Hematopoietic multipotent progenitor cell treated with erythropoietin and hydrocortisone succinate and interleukin-3 and kit ligand, for 6 days (in vitro differentiated cells): ENCODE results near the gene ZNF410.
A peak's percentile ranks its signal among the peaks of the same experiment; 100 is the strongest.
"Not testable (repeated sequence)": the region's sequence is repeated elsewhere in the genome, so short reads cannot be mapped to it uniquely, and the experiment has no call there.

Experiments
- DNase-seq: peaks from one replicate; pipeline ENCODE4 v3.0.0-alpha.2; 2015

The ZNF410 gene

GRCh38 chr14:73886449-73887317 lies at the start of gene ZNF410:
TSS of gene ZNF410 (plus strand) at chr14:73886859. CDS start at chr14:73892176, 5,317 bp downstream.
- DNase-seq, result peak; percentile 97

GRCh38 chr14:73838293-73839034 lies 48.2 kb upstream of the ZNF410 start:
- DNase-seq, result not testable (repeated sequence)

- DNase-seq, result peak; percentile 79
Observed at GRCh38 chr14:73842201-73842600, 44.5 kb upstream of the ZNF410 start.

- DNase-seq, result no peak
Observed at GRCh38 chr14:73842851-73843250, 43.8 kb upstream of the ZNF410 start.

- no peak for DNase-seq
Observed at GRCh38 chr14:73843296-73843695, 43.4 kb upstream of the ZNF410 start.

- DNase-seq, result no peak
Observed at GRCh38 chr14:73846947-73847346, 39.7 kb upstream of the ZNF410 start.

GRCh38 chr14:73851000-73851399 lies 35.7 kb upstream of the ZNF410 start:
- DNase-seq, result no peak

- peak; percentile 91 for DNase-seq
Observed at GRCh38 chr14:73851567-73852382, 34.9 kb upstream of the ZNF410 start, which contains the start of gene PTGR2. TSS of gene PTGR2 (plus strand) at chr14:73851831. CDS start at chr14:73858863, 7,032 bp downstream.

GRCh38 chr14:73859145-73859544 lies 27.5 kb upstream of the ZNF410 start:
- no peak for DNase-seq

GRCh38 chr14:73861073-73861472 lies 25.6 kb upstream of the ZNF410 start:
- DNase-seq, result peak; percentile 90

- no peak for DNase-seq
Observed at GRCh38 chr14:73862480-73862879, 24.2 kb upstream of the ZNF410 start.

- DNase-seq, result no peak
Observed at GRCh38 chr14:73863209-73863608, 23.4 kb upstream of the ZNF410 start.

- no peak for DNase-seq
Observed at GRCh38 chr14:73865534-73866113, 21.0 kb upstream of the ZNF410 start.

- DNase-seq, result peak; percentile 46
Observed at GRCh38 chr14:73869754-73870153, 16.9 kb upstream of the ZNF410 start.

GRCh38 chr14:73870525-73871235 lies 16.0 kb upstream of the ZNF410 start:
- no peak for DNase-seq

- no peak for DNase-seq
Observed at GRCh38 chr14:73873660-73874059, 13.0 kb upstream of the ZNF410 start.

GRCh38 chr14:73877790-73878189 lies 8.9 kb upstream of the ZNF410 start:
- no peak for DNase-seq

- no peak for DNase-seq
Observed at GRCh38 chr14:73878436-73878835, 8.2 kb upstream of the ZNF410 start.

- DNase-seq, result no peak
Observed at GRCh38 chr14:73879027-73879426, 7.6 kb upstream of the ZNF410 start.

- no peak for DNase-seq
Observed at GRCh38 chr14:73884438-73885190, 2.0 kb upstream of the ZNF410 start.

- DNase-seq, result peak; percentile 39
Observed at GRCh38 chr14:73887318-73887616, 608 bp downstream of the ZNF410 start.
